HCT116 (cell line): ENCODE measurements around the gene HK2. TPM values are rescaled to one million over a fixed set of nuclear protein-coding genes. Genes with fewer than 3 reads are reported as not detected.

Experiments
- ATAC-seq: fragments of 200-7000 bp; cut with Tn5 transposase; 2 replicates; pipeline ENCODE4 v1.9.1; 2020; ENCODE audit warnings: mild to moderate bottlenecking, moderate library complexity
- BruUV-seq: library from RNA; stranded (reverse); fragments of 400-500 nt; replicated peaks from 2 replicates; lab custom pipeline; 2021; lab: Mats Ljungman, UMichigan
- CTCF ChIA-PET: fragments of 300-600 bp; sonication (Branson Sonifier 250); formaldehyde crosslinking; loops from one replicate; lab custom pipeline; 2021; ENCODE audit warnings: antibody characterized with exemption; lab: Charles Lee
- POLR2A ChIA-PET: fragments of 300-600, 350-600 bp; sonication (Branson Sonifier 250); formaldehyde crosslinking; loops from one replicate; lab custom pipeline; 2021; ENCODE audit warnings: antibody characterized with exemption; lab: Charles Lee
- RAD21 ChIA-PET, 2 experiments: fragments of 300-600 bp; sonication (Branson Sonifier 250); formaldehyde crosslinking; loops; one replicate each; lab custom pipeline; 2023; ENCODE audit warnings: low total read pairs in 2 of 2; ENCODE audit not compliant: uncharacterized antibody in 2 of 2, unreplicated experiment in 2 of 2, low non-redundant PET in 1 of 2; lab: Charles Lee
- DNase-seq: peaks from one replicate; pipeline ENCODE4 v3.0.0-alpha.2; 2010; ENCODE audit warnings: low read depth, low spot score
- H2AFZ ChIP-seq: fragments of 200-600 bp; shearing (Covaris generic), sonication (generic); 2 replicates; pipeline ENCODE4 v1.6.1; 2017; ENCODE audit warnings: low read depth, mixed run types, mixed read lengths, antibody characterized with exemption, low read length; ENCODE audit not compliant: poor library complexity, severe bottlenecking
- H3K27ac ChIP-seq: 2 replicates; pipeline ENCODE4 v1.5.1; 2012; ENCODE audit warnings: low read depth, low read length
- H3K27me3 ChIP-seq: fragments of 200-600 bp; sonication (generic); 2 replicates; pipeline ENCODE4 v1.6.1; 2016; ENCODE audit warnings: mixed run types, low read length, mixed read lengths; ENCODE audit not compliant: insufficient read depth
- H3K36me3 ChIP-seq, 2 experiments: fragments of 200-500 bp in 1 of 2; fragments of 200-600 bp in 1 of 2; sonication (Bioruptor generic) in 1 of 2; sonication (generic) in 1 of 2; 2 replicates each; pipeline versions ENCODE4 v1.5.1 to v1.6.1; 2014 to 2016; ENCODE audit warnings: low read length in 2 of 2, inconsistent platforms in 1 of 2, mixed read lengths in 1 of 2, mixed run types in 1 of 2; ENCODE audit not compliant: insufficient read depth in 2 of 2, control insufficient read depth in 1 of 2
- H3K4me1 ChIP-seq, 2 experiments: fragments of 200-600 bp in 1 of 2; sonication (generic) in 1 of 2; 2 replicates each; pipeline versions ENCODE4 v1.5.1 to v1.6.1; 2012 to 2017; ENCODE audit warnings: low read length in 2 of 2, inconsistent platforms in 1 of 2, mild to moderate bottlenecking in 1 of 2, mixed read lengths in 1 of 2, mixed run types in 1 of 2, moderate library complexity in 1 of 2; ENCODE audit not compliant: insufficient read depth in 2 of 2, control insufficient read depth in 1 of 2
- H3K4me2 ChIP-seq: fragments of 200-600 bp; sonication (generic); 2 replicates; pipeline ENCODE4 v1.6.1; 2017; ENCODE audit warnings: mixed run types, low read length, mixed read lengths
- H3K4me3 ChIP-seq, 2 experiments: fragments of 200-600 bp in 1 of 2; sonication (generic) in 1 of 2; replicated peaks in 1 of 2; 2 replicates each; pipeline ENCODE4 v1.5.1; 2011 to 2016; ENCODE audit warnings: low read length in 2 of 2, control low read depth in 1 of 2, low read depth in 1 of 2, mild to moderate bottlenecking in 1 of 2, mixed read lengths in 1 of 2, mixed run types in 1 of 2
- H3K79me2 ChIP-seq: fragments of 200-600 bp; sonication (generic); 2 replicates; pipeline ENCODE4 v1.6.1; 2017; ENCODE audit warnings: mild to moderate bottlenecking, mixed run types, low read length, moderate library complexity, mixed read lengths; ENCODE audit not compliant: insufficient read depth
- H3K9ac ChIP-seq: fragments of 200-600 bp; sonication (generic); 2 replicates; pipeline ENCODE4 v1.6.1; 2016; ENCODE audit warnings: low read length, mixed read lengths
- H3K9me2 ChIP-seq: fragments of 200-600 bp; sonication (generic), shearing (Covaris generic); 2 replicates; pipeline ENCODE4 v1.6.1; 2017; ENCODE audit warnings: mixed run types, mild to moderate bottlenecking, moderate library complexity; ENCODE audit not compliant: insufficient read depth
- H3K9me3 ChIP-seq, 2 experiments: fragments of 200-500 bp in 1 of 2; fragments of 200-600 bp in 1 of 2; sonication (Bioruptor generic) in 1 of 2; sonication (generic) in 1 of 2; 2 replicates each; pipeline ENCODE4 v1.6.1; 2014 to 2017; ENCODE audit warnings: low read length in 2 of 2, mixed read lengths in 2 of 2, inconsistent platforms in 1 of 2, low read depth in 1 of 2, mild to moderate bottlenecking in 1 of 2, mixed run types in 1 of 2, moderate library complexity in 1 of 2; ENCODE audit not compliant: control insufficient read depth in 1 of 2, insufficient read depth in 1 of 2
- H4K20me1 ChIP-seq: fragments of 200-600 bp; sonication (generic), shearing (Covaris generic); 2 replicates; pipeline ENCODE4 v1.6.1; 2017; ENCODE audit warnings: mixed run types, mild to moderate bottlenecking, moderate library complexity; ENCODE audit not compliant: insufficient read depth
- CBX3 ChIP-seq: IDR thresholded peaks from 2 replicates; pipeline ENCODE4 v1.6.1; 2012; ENCODE audit warnings: low read depth
- ELF1 ChIP-seq: IDR thresholded peaks from 2 replicates; pipeline ENCODE4 v1.6.1; 2012; ENCODE audit warnings: low read depth, borderline replicate concordance
- FOSL1 ChIP-seq: IDR thresholded peaks from 2 replicates; pipeline ENCODE4 v1.6.1; 2012; ENCODE audit warnings: low read depth
- POLR2AphosphoS5 ChIP-seq: IDR thresholded peaks from 2 replicates; pipeline ENCODE4 v1.6.1; 2011; ENCODE audit warnings: mild to moderate bottlenecking, low read depth, low read length, moderate library complexity
- RAD21 ChIP-seq: IDR thresholded peaks from 2 replicates; pipeline ENCODE4 v1.6.1; 2012; ENCODE audit warnings: low read depth, mild to moderate bottlenecking
- intact Hi-C: fragments of 100-400 bp; cut with micrococcal nuclease; formaldehyde crosslinking; loops from 2 replicates; pipeline ENCODE4 v1.10.0; 2022
- total RNA-seq: library from RNA; stranded (reverse); gene quantifications from one replicate; pipeline ENCODE4 v1.2.1, GENCODE V29; 2021; ENCODE audit not compliant: unreplicated experiment
- TF ChIP-seq, protein P1 (sequence below): IDR thresholded peaks from 2 replicates; pipeline ENCODE4 v1.6.1; 2012
- TF ChIP-seq, protein P2 (sequence below): IDR thresholded peaks from 2 replicates; pipeline ENCODE4 v1.6.1; 2011; ENCODE audit warnings: mild to moderate bottlenecking, low read length, moderate library complexity; ENCODE audit not compliant: insufficient replicate concordance; ENCODE audit errors: extremely low read depth
- TF ChIP-seq, protein P3 (sequence below): IDR thresholded peaks from 2 replicates; pipeline ENCODE4 v1.6.1; 2012

HK2 gene
- total RNA-seq, 1 experiment from 2014 or later, result 42.5 TPM

DNA sequence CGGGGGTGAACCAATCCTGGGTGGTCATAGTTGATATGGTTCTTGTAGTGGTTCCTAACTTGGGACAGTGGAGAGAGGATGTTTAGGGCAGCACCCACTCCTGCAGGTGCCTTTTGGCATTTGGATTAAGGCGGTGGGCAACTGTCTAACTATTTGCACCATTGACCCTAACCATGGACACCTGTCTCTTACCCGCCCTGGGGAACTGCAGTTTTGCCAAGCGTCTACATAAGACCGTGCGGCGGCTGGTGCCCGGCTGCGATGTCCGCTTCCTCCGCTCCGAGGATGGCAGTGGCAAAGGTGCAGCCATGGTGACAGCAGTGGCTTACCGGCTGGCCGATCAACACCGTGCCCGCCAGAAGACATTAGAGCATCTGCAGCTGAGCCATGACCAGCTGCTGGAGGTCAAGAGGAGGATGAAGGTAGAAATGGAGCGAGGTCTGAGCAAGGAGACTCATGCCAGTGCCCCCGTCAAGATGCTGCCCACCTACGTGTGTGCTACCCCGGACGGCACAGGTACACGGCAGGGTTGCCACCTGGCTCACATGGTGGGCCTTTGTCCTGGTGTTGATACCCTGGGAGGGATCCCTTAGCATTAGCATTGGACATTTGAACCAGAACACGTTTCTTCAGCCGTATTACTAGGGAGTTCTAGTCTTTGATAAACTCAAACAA, 46.3 kb downstream of the HK2 start:
- H3K27ac ChIP-seq, result no peak overlapping the region
- H3K9ac ChIP-seq, result no peak overlapping the region
- CTCF ChIA-PET, result no interaction called here
- TF ChIP-seq, protein P1, sequence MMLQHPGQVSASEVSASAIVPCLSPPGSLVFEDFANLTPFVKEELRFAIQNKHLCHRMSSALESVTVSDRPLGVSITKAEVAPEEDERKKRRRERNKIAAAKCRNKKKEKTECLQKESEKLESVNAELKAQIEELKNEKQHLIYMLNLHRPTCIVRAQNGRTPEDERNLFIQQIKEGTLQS, result no peak
- TF ChIP-seq CBX3 (no peak), FOSL1 (no peak), RAD21 (no peak), POLR2AphosphoS5 (no peak), ELF1 (no peak)
- TF ChIP-seq, protein P2, sequence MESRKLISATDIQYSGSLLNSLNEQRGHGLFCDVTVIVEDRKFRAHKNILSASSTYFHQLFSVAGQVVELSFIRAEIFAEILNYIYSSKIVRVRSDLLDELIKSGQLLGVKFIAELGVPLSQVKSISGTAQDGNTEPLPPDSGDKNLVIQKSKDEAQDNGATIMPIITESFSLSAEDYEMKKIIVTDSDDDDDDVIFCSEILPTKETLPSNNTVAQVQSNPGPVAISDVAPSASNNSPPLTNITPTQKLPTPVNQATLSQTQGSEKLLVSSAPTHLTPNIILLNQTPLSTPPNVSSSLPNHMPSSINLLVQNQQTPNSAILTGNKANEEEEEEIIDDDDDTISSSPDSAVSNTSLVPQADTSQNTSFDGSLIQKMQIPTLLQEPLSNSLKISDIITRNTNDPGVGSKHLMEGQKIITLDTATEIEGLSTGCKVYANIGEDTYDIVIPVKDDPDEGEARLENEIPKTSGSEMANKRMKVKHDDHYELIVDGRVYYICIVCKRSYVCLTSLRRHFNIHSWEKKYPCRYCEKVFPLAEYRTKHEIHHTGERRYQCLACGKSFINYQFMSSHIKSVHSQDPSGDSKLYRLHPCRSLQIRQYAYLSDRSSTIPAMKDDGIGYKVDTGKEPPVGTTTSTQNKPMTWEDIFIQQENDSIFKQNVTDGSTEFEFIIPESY, result no peak
- TF ChIP-seq, protein P3, sequence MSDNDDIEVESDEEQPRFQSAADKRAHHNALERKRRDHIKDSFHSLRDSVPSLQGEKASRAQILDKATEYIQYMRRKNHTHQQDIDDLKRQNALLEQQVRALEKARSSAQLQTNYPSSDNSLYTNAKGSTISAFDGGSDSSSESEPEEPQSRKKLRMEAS, result no peak
- RAD21 ChIA-PET, result no interaction called here
- no peaks in the 10 kb centered on the region for H3K9me2 ChIP-seq
- no peak overlapping the region for H2AFZ ChIP-seq
- no peaks in the 10 kb centered on the region for H4K20me1 ChIP-seq
- peaks cover 33 to 71% of the 10 kb centered on the region in 2 experiments for H3K36me3 ChIP-seq
- BruUV-seq, result no TSS peak
- H3K4me2 ChIP-seq, result no peak overlapping the region
- H3K27me3 ChIP-seq, result no peaks in the 10 kb centered on the region
- no peaks in the 10 kb centered on the region for H3K9me3 ChIP-seq
- H3K79me2 ChIP-seq, result no peaks in the 10 kb centered on the region
- ATAC-seq, result no peak
- DNase-seq, result no peak
- POLR2A ChIA-PET, result no interaction called here
- no peaks in the 10 kb centered on the region for H3K4me1 ChIP-seq
- intact Hi-C loops, result no loop called here
- H3K4me3 ChIP-seq, result no peak overlapping the region
